ENCODE results near the gene BASP1. TPM values are rescaled to one million over a fixed set of nuclear protein-coding genes. Genes with fewer than 3 reads are reported as not detected.
A peak's percentile ranks its signal among the peaks of the same experiment; 100 is the strongest.

BASP1 gene
- total and polyA plus RNA-seq, 10 of the 15 experiments (the other 5 are each of a cell fraction or from before 2014, with no cell fraction given): 27.3 to 190 (median 102) TPM

DNA sequence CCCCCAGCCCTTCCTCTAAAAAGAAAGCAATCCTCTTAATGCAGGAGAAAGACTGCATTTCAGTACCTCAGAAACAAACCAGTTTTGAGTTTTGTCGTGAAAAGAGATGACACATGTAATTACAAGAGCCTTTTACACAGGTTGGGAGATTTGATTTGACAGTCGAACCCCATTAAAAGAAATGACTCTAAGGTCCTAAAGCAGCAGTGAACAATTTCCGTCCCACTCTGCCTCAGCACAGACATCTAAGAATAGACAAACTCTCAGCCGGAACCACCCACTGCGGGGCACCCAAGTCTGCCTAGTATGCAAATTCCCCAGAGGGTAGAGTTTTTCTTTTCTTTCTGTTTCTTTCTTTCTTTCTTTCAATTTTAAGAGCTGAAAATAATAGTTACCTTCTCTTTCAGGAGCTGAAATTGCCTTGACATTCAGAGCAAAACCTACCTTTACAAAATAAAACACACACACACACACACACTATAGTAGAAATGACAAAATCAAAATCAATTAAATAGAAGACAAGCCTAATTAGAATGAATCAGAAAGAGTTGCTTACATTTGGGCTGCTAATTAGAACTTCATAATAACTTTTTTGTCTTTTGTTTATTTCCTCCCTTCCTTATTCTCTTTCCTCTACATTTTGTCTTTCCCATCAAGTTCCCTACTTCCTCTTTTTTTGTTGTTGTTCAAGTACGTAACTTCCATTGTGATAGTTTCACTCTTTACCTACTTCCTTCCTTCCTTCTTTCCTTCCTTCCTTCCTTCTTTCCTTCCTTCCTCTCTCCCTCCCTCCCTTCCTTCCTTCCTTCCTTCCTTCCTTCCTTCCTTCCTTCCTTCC lies 65.1 kb downstream of the BASP1 start (continued):
- TF ChIP-seq MYC (IDR thresholded peaks at IDR 0.05; ENCODE audit: insufficient read depth, insufficient read length, insufficient replicate concordance, low read length, severe bottlenecking): no peak
- peak; percentile 58; the same call in 1 of the 2 replicates for TF ChIP-seq EED (IDR thresholded peaks at IDR 0.05; ENCODE audit: low read depth)
- TF ChIP-seq STAT1 (conservative IDR thresholded peaks at IDR 0.05): no peak
- peak; percentile 45 to 61; a peak in 3 of 4 replicates for TF ChIP-seq EP300 (IDR thresholded peaks at IDR 0.05; ENCODE audit: borderline replicate concordance in 1 of 2, control insufficient read depth in 1 of 2, low read depth in 2 of 2, low read length in 2 of 2)
- TF ChIP-seq, protein P1, sequence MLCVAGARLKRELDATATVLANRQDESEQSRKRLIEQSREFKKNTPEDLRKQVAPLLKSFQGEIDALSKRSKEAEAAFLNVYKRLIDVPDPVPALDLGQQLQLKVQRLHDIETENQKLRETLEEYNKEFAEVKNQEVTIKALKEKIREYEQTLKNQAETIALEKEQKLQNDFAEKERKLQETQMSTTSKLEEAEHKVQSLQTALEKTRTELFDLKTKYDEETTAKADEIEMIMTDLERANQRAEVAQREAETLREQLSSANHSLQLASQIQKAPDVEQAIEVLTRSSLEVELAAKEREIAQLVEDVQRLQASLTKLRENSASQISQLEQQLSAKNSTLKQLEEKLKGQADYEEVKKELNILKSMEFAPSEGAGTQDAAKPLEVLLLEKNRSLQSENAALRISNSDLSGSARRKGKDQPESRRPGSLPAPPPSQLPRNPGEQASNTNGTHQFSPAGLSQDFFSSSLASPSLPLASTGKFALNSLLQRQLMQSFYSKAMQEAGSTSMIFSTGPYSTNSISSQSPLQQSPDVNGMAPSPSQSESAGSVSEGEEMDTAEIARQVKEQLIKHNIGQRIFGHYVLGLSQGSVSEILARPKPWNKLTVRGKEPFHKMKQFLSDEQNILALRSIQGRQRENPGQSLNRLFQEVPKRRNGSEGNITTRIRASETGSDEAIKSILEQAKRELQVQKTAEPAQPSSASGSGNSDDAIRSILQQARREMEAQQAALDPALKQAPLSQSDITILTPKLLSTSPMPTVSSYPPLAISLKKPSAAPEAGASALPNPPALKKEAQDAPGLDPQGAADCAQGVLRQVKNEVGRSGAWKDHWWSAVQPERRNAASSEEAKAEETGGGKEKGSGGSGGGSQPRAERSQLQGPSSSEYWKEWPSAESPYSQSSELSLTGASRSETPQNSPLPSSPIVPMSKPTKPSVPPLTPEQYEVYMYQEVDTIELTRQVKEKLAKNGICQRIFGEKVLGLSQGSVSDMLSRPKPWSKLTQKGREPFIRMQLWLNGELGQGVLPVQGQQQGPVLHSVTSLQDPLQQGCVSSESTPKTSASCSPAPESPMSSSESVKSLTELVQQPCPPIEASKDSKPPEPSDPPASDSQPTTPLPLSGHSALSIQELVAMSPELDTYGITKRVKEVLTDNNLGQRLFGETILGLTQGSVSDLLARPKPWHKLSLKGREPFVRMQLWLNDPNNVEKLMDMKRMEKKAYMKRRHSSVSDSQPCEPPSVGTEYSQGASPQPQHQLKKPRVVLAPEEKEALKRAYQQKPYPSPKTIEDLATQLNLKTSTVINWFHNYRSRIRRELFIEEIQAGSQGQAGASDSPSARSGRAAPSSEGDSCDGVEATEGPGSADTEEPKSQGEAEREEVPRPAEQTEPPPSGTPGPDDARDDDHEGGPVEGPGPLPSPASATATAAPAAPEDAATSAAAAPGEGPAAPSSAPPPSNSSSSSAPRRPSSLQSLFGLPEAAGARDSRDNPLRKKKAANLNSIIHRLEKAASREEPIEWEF (IDR thresholded peaks at IDR 0.05; ENCODE audit: insufficient replicate concordance, low read depth, low read length): no peak
- TF ChIP-seq, protein P2, sequence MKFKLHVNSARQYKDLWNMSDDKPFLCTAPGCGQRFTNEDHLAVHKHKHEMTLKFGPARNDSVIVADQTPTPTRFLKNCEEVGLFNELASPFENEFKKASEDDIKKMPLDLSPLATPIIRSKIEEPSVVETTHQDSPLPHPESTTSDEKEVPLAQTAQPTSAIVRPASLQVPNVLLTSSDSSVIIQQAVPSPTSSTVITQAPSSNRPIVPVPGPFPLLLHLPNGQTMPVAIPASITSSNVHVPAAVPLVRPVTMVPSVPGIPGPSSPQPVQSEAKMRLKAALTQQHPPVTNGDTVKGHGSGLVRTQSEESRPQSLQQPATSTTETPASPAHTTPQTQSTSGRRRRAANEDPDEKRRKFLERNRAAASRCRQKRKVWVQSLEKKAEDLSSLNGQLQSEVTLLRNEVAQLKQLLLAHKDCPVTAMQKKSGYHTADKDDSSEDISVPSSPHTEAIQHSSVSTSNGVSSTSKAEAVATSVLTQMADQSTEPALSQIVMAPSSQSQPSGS (IDR thresholded peaks at IDR 0.05; ENCODE audit: low read length): peak; percentile 88
- TF ChIP-seq ZSCAN29 (IDR thresholded peaks at IDR 0.05): no peak
- no peak for TF ChIP-seq RFX5 (IDR thresholded peaks at IDR 0.05; ENCODE audit: low read depth, low read length)
- no peak for TF ChIP-seq SREBF1 (IDR thresholded peaks at IDR 0.05; ENCODE audit: low read length)
- TF ChIP-seq RUNX3 (IDR thresholded peaks at IDR 0.05; ENCODE audit: low read length): peak; percentile 80
- 0 out of 2 replicates have a peak, but pooled peaks have one; percentile 26 for TF ChIP-seq DPF2 (IDR thresholded peaks at IDR 0.05)
- peak; percentile 68 for TF ChIP-seq ATF7 (IDR thresholded peaks at IDR 0.05; ENCODE audit: low read depth)
- TF ChIP-seq GABPA (IDR thresholded peaks at IDR 0.05; ENCODE audit: low read depth): peak; percentile 40; the same call in 1 of the 2 replicates
- TF ChIP-seq JUND (IDR thresholded peaks at IDR 0.05; ENCODE audit: low read depth, low read length): no peak
